Measurements from ENCODE around the gene ATP8A2. TPM values are rescaled to one million over a fixed set of nuclear protein-coding genes. Genes with fewer than 3 reads are reported as not detected.

Gene ATP8A2
- total RNA-seq, 2 donors from 2014 or later, result 0.10 to 0.64 TPM

DNA sequence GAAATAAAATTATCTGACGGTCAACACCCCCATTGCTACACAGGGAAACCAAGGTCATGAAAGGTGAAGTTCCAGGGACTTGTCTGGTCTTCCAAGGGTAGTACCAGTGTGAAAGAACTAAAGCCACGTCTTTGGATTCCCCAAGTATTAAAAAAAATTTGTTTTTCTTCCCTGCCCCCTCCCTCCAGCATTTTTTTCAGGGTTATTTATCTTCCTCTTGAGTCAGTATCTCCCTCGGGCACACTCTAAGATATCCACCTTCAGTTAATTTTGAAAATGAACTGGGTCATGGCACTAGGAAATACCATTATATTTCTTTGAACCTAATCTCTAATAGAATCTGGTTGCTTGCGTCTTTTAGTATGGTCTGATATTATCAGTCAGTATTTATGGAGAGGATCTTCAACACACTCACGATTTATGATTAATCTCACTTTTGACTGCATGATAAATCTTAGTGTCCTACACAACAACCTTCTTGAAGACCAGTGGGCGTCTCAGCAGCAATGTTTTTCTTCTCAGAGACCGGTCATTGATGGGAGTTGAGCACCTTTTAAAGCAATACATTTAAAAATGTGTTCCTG, 9.1 kb downstream of the ATP8A2 start:
- Histone ChIP-seq H3K27ac (no peak overlapping the region), H3K27me3 (peaks cover 1% of the 10 kb centered on the region), H3K9ac (ENCODE audit: low read depth in 2 of 2, low read length in 2 of 2) (no peak overlapping the region), H3K36me3 (no peaks in the 10 kb centered on the region), H3K9me3 (no peaks in the 10 kb centered on the region), H3K4me3 (no peak overlapping the region), H3K4me1 (no peaks in the 10 kb centered on the region)
- intact Hi-C loops (cut with DNase I), result no loop called here
- TF ChIP-seq, protein P1, sequence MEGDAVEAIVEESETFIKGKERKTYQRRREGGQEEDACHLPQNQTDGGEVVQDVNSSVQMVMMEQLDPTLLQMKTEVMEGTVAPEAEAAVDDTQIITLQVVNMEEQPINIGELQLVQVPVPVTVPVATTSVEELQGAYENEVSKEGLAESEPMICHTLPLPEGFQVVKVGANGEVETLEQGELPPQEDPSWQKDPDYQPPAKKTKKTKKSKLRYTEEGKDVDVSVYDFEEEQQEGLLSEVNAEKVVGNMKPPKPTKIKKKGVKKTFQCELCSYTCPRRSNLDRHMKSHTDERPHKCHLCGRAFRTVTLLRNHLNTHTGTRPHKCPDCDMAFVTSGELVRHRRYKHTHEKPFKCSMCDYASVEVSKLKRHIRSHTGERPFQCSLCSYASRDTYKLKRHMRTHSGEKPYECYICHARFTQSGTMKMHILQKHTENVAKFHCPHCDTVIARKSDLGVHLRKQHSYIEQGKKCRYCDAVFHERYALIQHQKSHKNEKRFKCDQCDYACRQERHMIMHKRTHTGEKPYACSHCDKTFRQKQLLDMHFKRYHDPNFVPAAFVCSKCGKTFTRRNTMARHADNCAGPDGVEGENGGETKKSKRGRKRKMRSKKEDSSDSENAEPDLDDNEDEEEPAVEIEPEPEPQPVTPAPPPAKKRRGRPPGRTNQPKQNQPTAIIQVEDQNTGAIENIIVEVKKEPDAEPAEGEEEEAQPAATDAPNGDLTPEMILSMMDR (IDR thresholded peaks at IDR 0.05), result no peak
- DNase-seq, result no peak

DNA sequence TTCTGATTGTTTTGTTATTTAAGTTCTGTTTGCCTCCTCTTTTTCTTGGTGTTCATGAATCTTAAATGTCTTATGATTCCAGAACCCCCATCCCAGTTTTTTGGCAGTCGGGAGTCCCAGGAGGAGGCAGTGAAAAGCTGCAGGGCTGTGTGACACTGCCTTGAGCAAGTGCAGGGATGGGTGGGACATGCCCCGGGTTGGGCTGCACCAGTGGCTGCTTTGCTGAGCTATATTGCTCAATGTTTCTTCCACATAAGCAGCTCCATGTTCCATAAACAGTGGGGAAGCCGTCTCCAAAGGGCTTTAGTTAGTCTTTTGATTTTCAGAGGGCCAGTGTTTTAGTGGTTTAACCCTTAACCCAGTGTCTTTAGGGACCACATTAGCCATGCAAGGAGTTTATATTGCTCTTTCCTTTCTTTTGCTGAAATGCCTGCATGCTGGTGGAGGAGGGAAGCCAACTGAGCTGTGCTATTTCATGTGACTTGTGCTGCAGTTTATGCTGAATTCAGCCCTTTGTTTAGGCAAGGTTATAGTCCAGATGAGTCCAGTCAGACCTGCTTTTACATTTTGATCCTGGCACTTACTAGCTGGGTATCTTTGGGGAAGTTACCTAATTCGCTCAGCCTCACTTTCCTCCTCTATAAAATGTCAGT, 13.1 kb downstream of the ATP8A2 start:
- no peak overlapping the region for H3K9ac ChIP-seq (ENCODE audit: low read depth in 2 of 2, low read length in 2 of 2)
- H3K27ac ChIP-seq, result no peak overlapping the region
- no peak for DNase-seq
- H3K36me3 ChIP-seq, result no peaks in the 10 kb centered on the region
- no peaks in the 10 kb centered on the region for H3K9me3 ChIP-seq
- intact Hi-C loops (cut with DNase I), result no loop called here
- no peaks in the 10 kb centered on the region for H3K27me3 ChIP-seq
- no peaks in the 10 kb centered on the region for H3K4me1 ChIP-seq
- TF ChIP-seq, protein P1 (IDR thresholded peaks at IDR 0.05), result no peak
- no peak overlapping the region for H3K4me3 ChIP-seq

DNA sequence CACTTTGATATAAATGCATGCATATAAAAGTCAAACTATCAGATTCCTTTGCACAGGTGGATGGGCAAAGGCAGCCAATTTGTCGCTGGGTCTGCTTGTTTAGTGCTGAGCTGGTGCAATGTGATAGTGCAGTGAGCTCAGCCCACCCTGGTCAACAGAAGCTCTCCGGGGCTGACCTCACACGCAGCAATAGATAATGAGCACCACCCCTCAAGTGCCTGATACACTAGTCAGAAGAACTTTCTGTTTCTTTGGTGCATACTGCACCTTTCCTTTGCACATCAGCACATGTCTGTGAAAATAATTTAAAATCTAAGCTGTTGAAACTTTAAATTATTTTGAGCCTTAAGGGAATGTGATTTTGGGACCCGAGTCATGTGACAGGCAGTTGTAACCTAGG, 20.2 kb downstream of the ATP8A2 start:
- intact Hi-C loops (cut with DNase I), result no loop called here
- Histone ChIP-seq H3K36me3 (no peaks in the 10 kb centered on the region), H3K4me3 (no peak overlapping the region), H3K9ac (ENCODE audit: low read depth in 2 of 2, low read length in 2 of 2) (no peak overlapping the region), H3K27me3 (no peaks in the 10 kb centered on the region), H3K9me3 (no peaks in the 10 kb centered on the region), H3K4me1 (no peaks in the 10 kb centered on the region), H3K27ac (no peak overlapping the region)
- no peak for DNase-seq
- TF ChIP-seq, protein P1 (IDR thresholded peaks at IDR 0.05), result no peak

DNA sequence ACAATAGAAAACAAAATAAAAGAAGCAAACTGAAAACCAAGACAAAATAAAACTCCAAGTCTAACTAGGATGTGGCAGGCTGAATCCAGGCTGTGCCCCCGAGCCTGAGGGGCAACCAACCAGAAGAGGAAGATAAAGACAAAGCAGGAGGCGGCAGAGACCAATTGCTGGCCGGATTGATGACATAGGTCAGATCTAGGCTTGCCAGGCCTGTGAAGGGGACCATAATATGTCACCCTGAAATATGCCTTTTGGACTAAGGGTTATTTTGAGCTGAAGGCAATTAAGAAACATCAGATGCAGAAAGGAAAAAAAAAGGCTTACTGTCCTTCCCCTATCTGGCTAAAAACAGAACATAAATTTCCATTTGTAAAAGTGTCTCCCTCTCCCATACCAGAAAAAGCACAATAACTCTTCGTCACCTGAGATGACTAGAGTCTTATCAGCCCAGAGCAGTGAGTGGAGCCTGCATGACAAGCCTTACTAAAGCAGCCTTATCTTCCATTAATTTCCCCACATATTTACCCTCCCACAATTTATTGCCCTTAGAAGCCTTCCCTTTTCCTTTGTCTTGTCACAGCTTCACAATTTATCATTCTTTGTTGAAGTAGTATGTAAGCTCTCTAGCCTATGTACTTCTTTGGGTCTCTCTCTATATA, 22.8 kb downstream of the ATP8A2 start:
- no peak overlapping the region for H3K4me3 ChIP-seq
- H3K27ac ChIP-seq, result no peak overlapping the region
- no peaks in the 10 kb centered on the region for H3K9me3 ChIP-seq
- H3K4me1 ChIP-seq, result no peaks in the 10 kb centered on the region
- no peak overlapping the region for H3K9ac ChIP-seq (ENCODE audit: low read depth in 2 of 2, low read length in 2 of 2)
- intact Hi-C loops (cut with DNase I), result no loop called here
- no peak for DNase-seq
- H3K27me3 ChIP-seq, result no peaks in the 10 kb centered on the region
- TF ChIP-seq, protein P1 (IDR thresholded peaks at IDR 0.05), result no peak
- no peaks in the 10 kb centered on the region for H3K36me3 ChIP-seq

DNA sequence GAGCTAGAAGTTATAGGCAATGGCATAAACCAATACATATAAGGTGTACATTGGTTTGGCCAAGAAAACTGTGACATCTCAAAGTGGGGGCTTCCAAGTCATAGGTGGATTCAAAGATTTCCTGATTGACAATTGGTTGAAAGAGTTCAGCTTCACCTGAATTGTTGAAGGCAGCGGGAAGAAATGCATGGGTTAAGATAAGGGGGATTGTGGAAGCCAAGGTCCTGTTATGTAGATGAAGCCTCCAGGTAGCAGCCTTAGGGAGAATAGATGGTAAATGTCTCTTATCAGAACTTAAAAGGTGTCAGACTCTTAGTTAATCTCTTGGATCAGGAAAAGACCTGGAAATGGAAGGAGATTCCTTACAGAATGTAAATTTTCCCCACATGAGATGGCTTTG, 26.0 kb downstream of the ATP8A2 start:
- no peaks in the 10 kb centered on the region for H3K27me3 ChIP-seq
- DNase-seq, result no peak
- no peaks in the 10 kb centered on the region for H3K36me3 ChIP-seq
- intact Hi-C loops (cut with DNase I), result no loop called here
- no peak overlapping the region for H3K27ac ChIP-seq
- no peak overlapping the region for H3K9ac ChIP-seq (ENCODE audit: low read depth in 2 of 2, low read length in 2 of 2)
- H3K9me3 ChIP-seq, result no peaks in the 10 kb centered on the region
- H3K4me3 ChIP-seq, result no peak overlapping the region
- TF ChIP-seq, protein P1 (IDR thresholded peaks at IDR 0.05), result no peak
- no peaks in the 10 kb centered on the region for H3K4me1 ChIP-seq
